K562 (cell line): ENCODE results near the gene EPHA1. TPM values are rescaled to one million over a fixed set of nuclear protein-coding genes. Genes with fewer than 3 reads are reported as not detected.

Experiments used
- ARID1B ChIP-seq: fragments of 450-650 bp; IDR thresholded peaks from 2 replicates; pipeline ENCODE4 v1.6.1; 2016; ENCODE audit warnings: antibody characterized with exemption, mild to moderate bottlenecking, inconsistent platforms
- ARID3B ChIP-seq: fragments of 250-450 bp; sonication (Bioruptor Pico); IDR thresholded peaks from 2 replicates; pipeline ENCODE4 v1.4.0; 2020; ENCODE audit warnings: borderline replicate concordance
- CEBPB ChIP-seq: fragments of 450-650 bp; IDR thresholded peaks from 2 replicates; pipeline ENCODE4 v1.6.1; 2016; ENCODE audit warnings: missing genetic modification characterization, missing compliant biosample characterization
- EGR1 ChIP-seq: fragments of 450-650 bp; conservative IDR thresholded peaks from 2 replicates; pipeline ENCODE4 v1.6.1; 2017; ENCODE audit warnings: mild to moderate bottlenecking
- ESRRA ChIP-seq: fragments of 450-650 bp; IDR thresholded peaks from 2 replicates; pipeline ENCODE4 v1.6.1; 2014; ENCODE audit warnings: low read depth, mild to moderate bottlenecking, moderate library complexity, borderline replicate concordance
- GTF2B ChIP-seq: IDR thresholded peaks from 2 replicates; pipeline ENCODE4 v1.6.1; 2011; ENCODE audit not compliant: insufficient read length; ENCODE audit errors: extremely low read depth
- HNRNPK ChIP-seq: fragments of 200-400 bp; formaldehyde crosslinking; IDR thresholded peaks from one replicate; pipeline ENCODE4 v1.6.1; 2018; ENCODE audit warnings: mild to moderate bottlenecking, low read depth, low read length; ENCODE audit not compliant: poor library complexity, severe bottlenecking
- HOMEZ ChIP-seq: fragments of 250-450 bp; sonication (Bioruptor Pico); IDR thresholded peaks from 2 replicates; pipeline ENCODE4 v1.4.0; 2020; ENCODE audit warnings: mild to moderate bottlenecking, moderate library complexity
- KDM1A ChIP-seq, 2 experiments: fragments of 450-650 bp; IDR thresholded peaks; 2 replicates each; pipeline ENCODE4 v1.6.1; 2016; ENCODE audit warnings: mild to moderate bottlenecking in 2 of 2
- KLF6 ChIP-seq: fragments of 250-450 bp; sonication (Bioruptor Pico); IDR thresholded peaks from 2 replicates; pipeline ENCODE4 v1.4.0; 2020; ENCODE audit warnings: mild to moderate bottlenecking, moderate library complexity, borderline replicate concordance
- MAFG ChIP-seq: fragments of 450-650 bp; conservative IDR thresholded peaks from 2 replicates; pipeline ENCODE4 v1.6.1; 2016; ENCODE audit warnings: missing genetic modification characterization, missing compliant biosample characterization
- MXI1 ChIP-seq: IDR thresholded peaks from 2 replicates; pipeline ENCODE4 v1.6.1; 2011; ENCODE audit warnings: low read depth, mild to moderate bottlenecking, improper control_type of control experiment, low read length
- NFE2 ChIP-seq: IDR thresholded peaks from 2 replicates; pipeline ENCODE4 v1.6.1; 2014; ENCODE audit warnings: antibody characterized with exemption, low read depth
- PHB ChIP-seq: fragments of 250-450 bp; sonication (Bioruptor Pico); IDR thresholded peaks from 2 replicates; pipeline ENCODE4 v1.5.0; 2021
- PRDM10 ChIP-seq: fragments of 450-650 bp; IDR thresholded peaks from 2 replicates; pipeline ENCODE4 v1.6.1; 2018; ENCODE audit not compliant: partially characterized antibody
- PRMT5 ChIP-seq: sonication (generic); formaldehyde crosslinking; IDR thresholded peaks from 2 replicates; pipeline ENCODE4 v1.5.0; 2020; ENCODE audit warnings: missing genetic modification reagents
- SMAD4 ChIP-seq: fragments of 250-450 bp; sonication (Bioruptor Pico); conservative IDR thresholded peaks from 2 replicates; pipeline ENCODE4 v1.8.0; 2021; ENCODE audit warnings: inconsistent platforms, mild to moderate bottlenecking, moderate library complexity
- SMARCB1 ChIP-seq: IDR thresholded peaks from 2 replicates; pipeline ENCODE4 v1.6.1; 2011; ENCODE audit warnings: improper control_type of control experiment, low read depth; ENCODE audit not compliant: insufficient read length
- YBX1 ChIP-seq: fragments of 450-650 bp; IDR thresholded peaks from 2 replicates; pipeline ENCODE4 v1.7.1; 2016; ENCODE audit warnings: mild to moderate bottlenecking
- ZBTB7A ChIP-seq: IDR thresholded peaks from 2 replicates; pipeline ENCODE4 v1.6.1; 2011; ENCODE audit warnings: low read depth, mild to moderate bottlenecking, low read length, moderate library complexity, borderline replicate concordance; ENCODE audit not compliant: control insufficient read depth
- polyA plus RNA-seq, 8 experiments: library from polyadenylated mRNA; depleted of rRNA in 4 of 8; stranded (reverse) in 5 of 8; unstranded in 3 of 8; fragments of >200 nt; fragmentation: Nextera tagmentation in 2 of 8; fragmentation: Illumina TruSeq in 1 of 8; extraction: Ambion mirVana in 2 of 8; extraction: Trizol in 1 of 8; gene quantifications; 2 replicates each; pipeline versions ENCODE4 v1.2.1 to v1.2.3, GENCODE V29; 2011 to 2014; ENCODE audit warnings: inconsistent platforms in 1 of 8, missing spikeins in 1 of 8
- total RNA-seq, 7 experiments: library from RNA; depleted of rRNA in 6 of 7; stranded (reverse); fragments of >200 nt in 6 of 7; fragmentation: Illumina TruSeq in 2 of 7; extraction: Trizol in 2 of 7; gene quantifications; 2 replicates each; pipeline versions ENCODE4 v1.2.1 to v1.2.3, GENCODE V29; 2011 to 2021; ENCODE audit warnings: low replicate concordance in 1 of 7

EPHA1 gene
- total and polyA plus RNA-seq, 9 of the 15 experiments (the other 6 are each of a cell fraction or from before 2014, with no cell fraction given): 0.22 to 0.57 (median 0.32) TPM; not detected in 6

GRCh38 chr7:143380646-143381426 is 27.8 kb downstream of the EPHA1 start, which contains the start of gene ZYX (continued):
- TF ChIP-seq MAFG (tag): no peak
- peak; percentile 58 for TF ChIP-seq ARID1B
- TF ChIP-seq CEBPB (tag): no peak
- TF ChIP-seq ARID3B (CRISPR knock-in tag): no peak
- TF ChIP-seq SMAD4 (CRISPR knock-in tag): no peak
- no peak for TF ChIP-seq HNRNPK
- no peak for TF ChIP-seq KDM1A (IDR thresholded peaks at IDR 0.05)
- TF ChIP-seq GTF2B: no peak
- TF ChIP-seq HOMEZ: no peak
- no peak for TF ChIP-seq NFE2
- TF ChIP-seq PRMT5 (CRISPR knock-in tag): peak; percentile 27; the same call in 1 of the 2 replicates
- TF ChIP-seq KLF6 (CRISPR knock-in tag): peak; percentile 4
- no peak for TF ChIP-seq PHB (CRISPR knock-in tag)
- TF ChIP-seq YBX1: no peak
- TF ChIP-seq PRDM10: no peak
- TF ChIP-seq ESRRA: no peak
- TF ChIP-seq SMARCB1: no peak
- peak; percentile 93 for TF ChIP-seq ZBTB7A
- TF ChIP-seq EGR1: peak; percentile 99
- no peak for TF ChIP-seq MXI1
